Effector memory CD8-positive, alpha-beta T cell (primary cell): ENCODE results near the gene NOTCH1.

Experiments
- ATAC-seq: fragments of 150-1000 bp; cut with Tn5 transposase; replicated peaks from 2 replicates; pipeline ENCODE4 v1.10.0; 2021; ENCODE audit warnings: mild to moderate bottlenecking, moderate library complexity
- DNase-seq, 3 experiments: peaks; one replicate each; pipeline ENCODE4 v3.0.0; 2021
- H3K27ac Mint-ChIP-seq, 2 donors: one replicate each; pipeline ENCODE4 v1.8.0; 2022; ENCODE audit warnings: mild to moderate bottlenecking in 2 of 2, mixed read lengths in 2 of 2, moderate library complexity in 2 of 2
- H3K27me3 Mint-ChIP-seq, 2 donors: one replicate each; pipeline ENCODE4 v1.8.0; 2022; ENCODE audit warnings: mixed read lengths in 2 of 2
- H3K36me3 Mint-ChIP-seq: one replicate; pipeline ENCODE4 v1.8.0; 2022; ENCODE audit warnings: mild to moderate bottlenecking, moderate library complexity, mixed read lengths; ENCODE audit not compliant: insufficient read depth
- H3K4me1 Mint-ChIP-seq, 2 donors: one replicate each; pipeline ENCODE4 v1.8.0; 2022; ENCODE audit warnings: low read depth in 2 of 2, mixed read lengths in 2 of 2
- H3K4me3 Mint-ChIP-seq, 2 donors: one replicate each; pipeline ENCODE4 v1.8.0; 2022; ENCODE audit warnings: mild to moderate bottlenecking in 2 of 2, mixed read lengths in 2 of 2, moderate library complexity in 2 of 2
- H3K9me3 Mint-ChIP-seq, 2 donors: one replicate each; pipeline ENCODE4 v1.8.0; 2022; ENCODE audit warnings: mixed read lengths in 2 of 2

The NOTCH1 gene

DNA sequence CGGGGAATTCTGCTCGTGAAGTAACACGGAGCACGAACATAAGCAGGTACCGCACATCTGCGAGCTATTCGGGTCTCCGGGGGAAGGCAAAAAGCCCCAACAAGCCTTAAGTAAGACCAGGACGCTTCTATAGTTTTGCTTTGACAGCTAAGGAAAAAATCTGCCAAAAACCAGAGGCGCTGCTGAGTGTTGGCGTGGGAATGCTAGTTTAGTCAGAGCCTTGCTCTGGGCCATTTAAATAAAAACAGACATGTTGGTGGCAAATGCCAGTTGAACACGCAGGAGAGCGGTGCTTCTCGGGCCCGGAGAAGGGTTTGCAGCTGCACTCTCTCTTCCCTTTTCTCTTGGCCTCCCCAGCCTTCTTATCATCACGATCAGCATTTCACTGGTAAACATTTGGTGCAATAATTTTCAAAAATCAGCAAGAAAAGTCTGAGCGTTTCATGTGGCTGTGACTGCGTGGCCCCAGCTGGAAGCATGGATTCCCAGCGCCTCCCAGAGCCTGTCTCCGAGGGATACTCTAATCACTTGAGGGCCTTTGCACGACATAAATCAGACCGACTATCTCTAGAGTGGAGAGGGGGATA lies 6.4 kb upstream of the NOTCH1 start:
- Mint-ChIP-seq H3K4me1 (peaks cover 0 to 5% of the 10 kb centered on the region in 2 donors), H3K36me3 (no peaks in the 10 kb centered on the region), H3K4me3 (no peak overlapping the region), H3K27ac (no peak overlapping the region), H3K9me3 (no peaks in the 10 kb centered on the region), H3K27me3 (no peaks in the 10 kb centered on the region)
- no peak for DNase-seq
- no peak for ATAC-seq

DNA sequence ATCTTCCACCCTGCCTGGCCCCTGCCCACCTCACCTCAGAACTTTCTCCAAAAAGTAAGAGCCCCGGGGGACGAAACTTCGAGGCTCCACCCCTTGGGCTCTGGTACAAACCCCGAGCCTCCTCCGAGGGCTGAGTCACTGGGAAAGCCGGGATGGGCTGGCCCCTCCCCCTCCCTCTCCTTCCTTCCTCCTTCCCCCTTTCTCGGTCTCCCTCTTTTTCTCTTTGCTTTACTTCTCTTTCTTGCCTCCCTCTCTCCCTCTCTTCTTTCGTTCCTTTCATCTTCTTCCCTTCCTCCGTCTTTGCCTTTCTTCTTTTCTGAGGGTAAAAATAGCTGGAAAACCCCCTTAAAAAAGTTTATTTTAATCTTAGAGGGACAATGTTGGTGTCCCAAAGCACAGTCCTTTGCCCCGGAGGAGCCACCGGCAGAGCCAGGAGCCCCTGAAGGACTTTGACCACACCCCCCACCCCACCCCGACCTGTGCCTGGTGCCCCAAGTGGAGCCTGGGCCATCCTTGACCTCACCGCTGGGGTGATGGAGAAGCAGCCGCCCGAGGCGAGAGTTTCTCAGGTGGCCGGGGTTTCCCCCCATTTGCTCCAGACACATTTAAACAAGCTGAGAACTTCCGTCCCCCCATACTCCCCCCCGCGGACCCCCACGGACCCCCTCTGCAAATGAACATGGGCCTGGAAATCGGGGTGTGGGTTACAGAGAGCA lies 5.7 kb upstream of the NOTCH1 start:
- H3K4me3 Mint-ChIP-seq: no peak overlapping the region
- no peaks in the 10 kb centered on the region for H3K9me3 Mint-ChIP-seq
- no peak overlapping the region for H3K27ac Mint-ChIP-seq
- ATAC-seq: no peak
- H3K27me3 Mint-ChIP-seq: no peaks in the 10 kb centered on the region
- peaks cover 4 to 10% of the 10 kb centered on the region in 2 donors for H3K4me1 Mint-ChIP-seq
- no peak for DNase-seq
- H3K36me3 Mint-ChIP-seq: no peaks in the 10 kb centered on the region

DNA sequence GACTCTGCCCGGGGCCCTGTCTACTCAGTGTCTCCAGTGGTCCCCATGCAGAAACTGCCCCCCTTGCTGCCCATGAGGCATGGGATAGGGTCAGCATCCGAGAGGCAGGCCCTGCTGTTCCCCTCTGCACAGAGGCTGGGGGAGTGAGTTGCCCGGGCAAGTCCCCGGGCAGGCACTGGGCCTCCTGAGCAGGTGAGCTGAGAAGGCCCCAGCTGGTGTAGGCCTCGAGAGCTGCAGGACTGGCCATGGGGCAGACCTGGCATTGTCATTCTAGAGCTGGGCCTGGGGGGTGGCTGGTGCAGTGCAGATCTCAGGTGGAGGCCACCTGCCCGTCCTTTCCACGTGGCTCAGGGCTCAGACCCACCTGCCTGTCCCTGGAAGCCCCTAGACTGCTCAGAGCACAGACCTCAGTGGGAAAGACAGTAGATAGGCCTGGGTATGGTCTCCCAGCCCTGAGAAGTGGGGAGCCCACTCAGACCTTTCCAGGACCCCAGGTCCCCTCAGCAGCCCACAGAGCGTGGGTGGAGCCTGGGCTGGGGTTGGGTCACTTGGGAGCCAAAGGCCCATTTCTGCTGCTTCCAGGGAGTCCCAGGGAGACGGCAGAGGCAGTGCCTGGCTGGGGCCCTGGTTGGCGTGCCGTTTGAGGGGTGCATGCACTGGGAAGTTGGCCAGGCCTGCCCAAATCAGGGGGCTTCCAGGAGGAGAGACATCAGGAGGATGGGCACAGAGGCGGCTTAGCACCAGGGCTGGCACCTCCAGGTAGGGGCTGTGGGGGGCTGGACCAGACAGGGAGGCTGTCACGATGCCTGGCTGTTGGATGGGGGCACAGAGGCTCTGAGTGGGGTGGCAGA lies 4.8 kb upstream of the NOTCH1 start:
- ATAC-seq: no peak
- Mint-ChIP-seq H3K4me1 (peaks cover 4 to 10% of the 10 kb centered on the region in 2 donors), H3K27me3 (no peaks in the 10 kb centered on the region), H3K9me3 (no peaks in the 10 kb centered on the region), H3K4me3 (no peak overlapping the region), H3K36me3 (no peaks in the 10 kb centered on the region), H3K27ac (no peak overlapping the region)
- no peak for DNase-seq

DNA sequence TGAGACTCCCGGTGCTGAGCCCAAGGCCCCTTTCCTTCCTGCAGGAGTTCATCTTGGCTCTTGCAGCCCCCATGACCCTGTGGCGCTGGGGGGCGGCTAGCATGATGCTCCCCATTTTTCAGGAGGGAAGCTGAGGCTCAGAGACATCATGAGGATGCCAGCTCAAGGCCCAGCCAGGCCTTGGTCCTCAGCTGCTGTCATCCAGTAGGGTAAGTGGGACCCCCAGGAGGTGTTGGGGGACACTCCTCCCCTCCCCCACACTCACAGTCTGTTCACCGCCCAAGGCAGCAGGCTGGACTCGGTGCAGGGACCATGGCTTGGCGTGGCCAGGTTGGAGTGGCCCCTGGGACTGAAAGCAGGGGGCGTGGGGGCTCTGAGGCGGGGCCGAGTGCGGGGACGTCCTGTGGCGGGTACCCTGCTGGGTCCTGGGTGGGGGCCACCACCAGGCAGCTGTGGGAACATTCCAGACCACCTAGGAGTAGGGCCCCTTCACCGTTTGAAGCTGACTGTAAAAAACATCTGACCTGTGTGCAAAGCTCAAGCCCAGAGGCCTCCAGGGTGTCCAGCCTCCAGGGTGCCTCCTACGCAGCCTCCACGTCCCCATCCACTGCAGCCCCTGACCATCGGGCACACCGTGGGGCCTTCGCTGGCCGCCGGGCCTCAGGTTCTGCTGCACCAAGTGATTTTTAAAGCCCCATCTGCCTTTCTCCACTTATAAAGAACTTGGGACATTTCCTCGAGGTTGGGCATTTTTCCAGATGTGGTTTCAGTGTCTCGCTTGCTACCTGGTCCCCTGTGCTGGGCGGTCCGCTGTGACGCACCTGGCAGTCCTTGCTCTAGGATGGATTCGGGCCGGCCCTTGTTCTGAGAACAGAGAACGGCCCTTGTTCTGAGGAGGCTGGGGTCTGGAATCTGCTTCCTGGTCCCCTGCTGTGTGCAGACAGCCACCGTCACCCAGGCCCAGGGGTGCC lies 3.4 kb upstream of the NOTCH1 start:
- no peak overlapping the region for H3K4me3 Mint-ChIP-seq
- no peaks in the 10 kb centered on the region for H3K9me3 Mint-ChIP-seq
- H3K27ac Mint-ChIP-seq: no peak overlapping the region
- DNase-seq (no peak), ATAC-seq (no peak)
- H3K4me1 Mint-ChIP-seq: peaks cover 4 to 12% of the 10 kb centered on the region in 2 donors
- H3K27me3 Mint-ChIP-seq: no peaks in the 10 kb centered on the region
- no peaks in the 10 kb centered on the region for H3K36me3 Mint-ChIP-seq

DNA sequence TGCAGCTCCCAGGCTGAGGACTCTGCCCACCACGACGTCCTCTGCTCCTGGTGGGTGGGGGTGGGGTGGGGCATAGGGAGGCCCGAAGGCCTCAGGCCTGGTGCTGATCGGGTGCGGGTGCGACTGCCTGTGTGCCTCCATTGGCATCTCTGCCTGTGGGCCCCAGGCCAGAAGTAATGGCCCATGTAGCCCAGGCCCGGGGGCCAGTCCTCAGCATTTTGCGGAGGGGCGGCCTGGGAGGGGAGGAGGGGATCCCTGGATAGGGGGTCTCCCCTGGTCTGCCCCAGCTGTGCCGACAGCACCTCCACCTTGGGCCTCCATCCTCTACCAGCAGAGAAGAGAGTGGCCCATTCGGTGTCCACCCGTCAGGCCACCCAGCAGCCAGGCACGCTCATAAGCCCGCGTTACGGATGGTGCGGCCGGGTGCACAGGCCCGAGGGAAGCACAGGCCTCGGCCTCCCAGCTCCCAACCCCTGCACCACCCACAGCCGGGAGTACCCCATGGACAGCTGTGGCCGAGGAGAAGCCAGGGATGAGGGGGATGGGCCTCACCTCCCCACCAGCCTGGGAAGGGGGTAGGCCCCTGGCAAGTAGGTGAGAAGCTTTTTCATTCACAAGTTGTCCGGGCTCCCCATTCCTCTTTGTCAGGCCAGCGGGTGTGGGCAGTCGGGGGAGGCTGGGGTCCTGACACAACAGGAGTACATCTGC lies 1.8 kb upstream of the NOTCH1 start:
- DNase-seq (no peak), ATAC-seq (no peak)
- Mint-ChIP-seq H3K36me3 (peaks cover 7% of the 10 kb centered on the region), H3K27ac (no peak overlapping the region), H3K9me3 (no peaks in the 10 kb centered on the region), H3K27me3 (no peaks in the 10 kb centered on the region), H3K4me1 (peaks cover 4 to 22% of the 10 kb centered on the region in 2 donors), H3K4me3 (peak overlapping the region in 1 of 2 donors; percentile 77)

DNA sequence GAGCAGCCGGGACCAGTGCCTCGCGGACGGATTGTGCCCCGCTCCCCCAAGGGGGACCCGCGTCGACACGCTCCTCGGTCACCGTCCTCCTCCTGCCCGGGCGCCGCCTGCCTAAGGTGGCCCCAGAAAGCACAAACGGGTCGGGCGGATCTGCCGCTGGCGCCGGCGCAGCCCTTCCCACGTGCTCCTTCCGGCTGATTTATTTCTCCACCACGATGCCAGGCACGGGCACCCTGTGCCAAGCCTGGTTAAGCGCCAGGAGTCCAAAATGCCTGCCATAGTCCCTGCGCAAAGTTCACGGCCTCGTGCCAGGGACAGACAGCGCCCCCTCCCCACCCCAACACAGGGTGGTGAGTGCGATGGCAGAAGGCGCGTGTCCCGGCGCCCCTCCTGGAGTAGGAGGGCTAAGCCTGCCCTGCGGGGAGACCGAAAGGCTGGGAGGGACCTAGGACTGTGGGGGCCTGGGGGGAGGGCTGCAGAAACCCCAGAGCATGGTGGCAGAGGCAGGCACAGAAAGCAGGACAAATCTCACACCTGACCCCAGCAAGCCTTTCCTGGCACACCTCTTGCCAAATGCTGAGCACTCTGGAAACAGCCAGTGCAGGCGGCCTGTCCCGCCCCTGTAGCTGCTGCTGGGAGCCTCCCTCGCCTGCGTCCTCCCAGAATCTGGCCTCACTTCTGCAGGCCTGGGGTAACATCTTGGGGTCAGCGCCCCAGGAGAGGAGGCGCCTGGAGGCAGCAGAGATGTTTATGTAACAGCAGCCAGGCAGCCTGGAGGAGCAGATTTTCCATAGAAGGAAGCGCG lies 1.1 kb upstream of the NOTCH1 start:
- ATAC-seq (peak; percentile 31), DNase-seq (peak; percentile 45 to 48 (median 47))
- H3K27ac Mint-ChIP-seq: peak overlapping the region in 1 of 2 donors; percentile 55
- H3K9me3 Mint-ChIP-seq: no peaks in the 10 kb centered on the region
- peaks cover 13% of the 10 kb centered on the region for H3K36me3 Mint-ChIP-seq
- peak overlapping the region; percentile 77 to 82 for H3K4me3 Mint-ChIP-seq
- no peaks in the 10 kb centered on the region for H3K27me3 Mint-ChIP-seq
- peaks cover 4 to 18% of the 10 kb centered on the region in 2 donors for H3K4me1 Mint-ChIP-seq

DNA sequence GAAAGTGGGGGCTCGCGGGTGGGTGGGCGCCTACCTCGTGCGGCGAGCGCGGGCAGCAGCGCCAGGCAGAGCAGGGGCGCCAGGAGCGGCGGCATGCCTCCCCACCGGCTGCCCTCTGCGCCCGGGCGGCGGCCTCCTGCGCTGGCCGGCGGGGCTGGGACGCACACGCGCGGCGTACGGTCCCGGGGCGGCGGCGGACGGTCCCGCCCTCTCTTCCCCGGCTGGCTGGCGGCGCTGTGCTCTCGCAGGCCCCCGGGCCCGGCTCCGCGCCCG lies 220 bp downstream of the NOTCH1 start:
- H3K27ac Mint-ChIP-seq: no peak overlapping the region
- H3K4me1 Mint-ChIP-seq: peaks cover 4 to 22% of the 10 kb centered on the region in 2 donors
- ATAC-seq (no peak), DNase-seq (no peak)
- no peaks in the 10 kb centered on the region for H3K9me3 Mint-ChIP-seq
- H3K4me3 Mint-ChIP-seq: peak overlapping the region in 1 of 2 donors; percentile 77
- H3K27me3 Mint-ChIP-seq: no peaks in the 10 kb centered on the region
- H3K36me3 Mint-ChIP-seq: peaks cover 18% of the 10 kb centered on the region

DNA sequence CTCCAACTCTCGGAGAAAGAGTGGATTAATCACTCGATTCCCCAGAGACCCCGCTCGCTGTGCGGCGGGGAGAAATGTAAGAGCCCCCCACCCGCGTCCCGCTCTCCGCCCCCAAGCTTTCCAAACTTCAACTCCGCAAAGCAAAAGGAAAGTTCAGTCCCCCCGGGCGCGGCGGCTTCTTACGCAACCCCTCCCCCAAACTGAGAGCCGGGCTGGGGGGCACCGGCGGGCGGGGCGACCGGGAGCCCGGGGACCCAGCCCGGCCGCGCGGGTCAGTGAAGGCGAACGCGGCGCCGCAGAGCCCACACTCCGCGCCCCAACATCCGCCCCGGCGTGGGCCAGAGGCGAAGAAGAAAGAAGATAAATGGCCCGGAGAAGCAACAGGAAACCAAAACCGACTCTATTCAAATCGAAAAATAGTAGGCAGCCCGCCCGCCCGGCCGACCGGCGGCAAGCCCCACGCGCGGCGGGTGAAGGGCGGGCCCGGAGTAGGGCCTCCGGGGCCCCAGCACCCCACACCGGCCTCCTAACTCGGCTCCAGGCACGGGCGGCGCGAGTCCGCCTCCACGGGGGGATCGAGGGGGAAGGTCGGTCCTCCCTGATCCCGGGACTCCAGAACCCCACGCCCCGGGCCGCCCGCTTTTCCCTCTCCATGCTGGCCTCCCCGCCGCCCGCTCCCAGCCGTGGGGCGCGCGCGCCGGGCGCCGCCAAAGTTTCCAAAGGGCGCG lies 720 bp downstream of the NOTCH1 start:
- DNase-seq (peak; percentile 42 to 46 (median 45)), ATAC-seq (peak; percentile 36)
- Mint-ChIP-seq H3K9me3 (no peaks in the 10 kb centered on the region), H3K27me3 (no peaks in the 10 kb centered on the region), H3K27ac (peak overlapping the region; percentile 64 to 72), H3K36me3 (peaks cover 22% of the 10 kb centered on the region), H3K4me1 (peaks cover 6 to 27% of the 10 kb centered on the region in 2 donors), H3K4me3 (peak overlapping the region; percentile 82 to 87)

DNA sequence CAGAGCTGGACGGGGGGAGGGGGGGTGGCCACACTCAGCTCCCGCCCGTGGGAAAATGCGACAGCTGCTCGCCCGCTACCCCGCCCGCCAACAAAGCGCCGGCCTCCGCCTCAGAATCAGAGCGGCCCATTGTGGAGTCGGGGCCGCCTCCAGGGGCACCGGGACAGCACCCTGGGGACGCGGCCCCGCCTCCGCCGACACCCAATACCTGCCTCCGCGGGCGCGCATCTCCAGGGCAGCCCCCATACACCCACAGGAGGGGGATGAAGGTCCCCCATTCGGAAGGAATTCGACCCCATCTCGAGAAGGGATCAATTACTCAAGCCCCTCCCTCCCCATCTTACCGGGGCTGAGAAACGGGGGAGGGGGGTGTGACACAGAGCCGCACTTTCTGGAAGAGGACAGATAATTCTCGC lies 1.3 kb downstream of the NOTCH1 start:
- Mint-ChIP-seq H3K4me3 (peak overlapping the region; percentile 82 to 87), H3K27me3 (no peaks in the 10 kb centered on the region), H3K36me3 (peaks cover 26% of the 10 kb centered on the region), H3K4me1 (peaks cover 11 to 32% of the 10 kb centered on the region in 2 donors), H3K27ac (peak overlapping the region; percentile 64 to 72), H3K9me3 (no peaks in the 10 kb centered on the region)
- DNase-seq (peak; percentile 28 to 34 (median 33)), ATAC-seq (peak; percentile 11)

DNA sequence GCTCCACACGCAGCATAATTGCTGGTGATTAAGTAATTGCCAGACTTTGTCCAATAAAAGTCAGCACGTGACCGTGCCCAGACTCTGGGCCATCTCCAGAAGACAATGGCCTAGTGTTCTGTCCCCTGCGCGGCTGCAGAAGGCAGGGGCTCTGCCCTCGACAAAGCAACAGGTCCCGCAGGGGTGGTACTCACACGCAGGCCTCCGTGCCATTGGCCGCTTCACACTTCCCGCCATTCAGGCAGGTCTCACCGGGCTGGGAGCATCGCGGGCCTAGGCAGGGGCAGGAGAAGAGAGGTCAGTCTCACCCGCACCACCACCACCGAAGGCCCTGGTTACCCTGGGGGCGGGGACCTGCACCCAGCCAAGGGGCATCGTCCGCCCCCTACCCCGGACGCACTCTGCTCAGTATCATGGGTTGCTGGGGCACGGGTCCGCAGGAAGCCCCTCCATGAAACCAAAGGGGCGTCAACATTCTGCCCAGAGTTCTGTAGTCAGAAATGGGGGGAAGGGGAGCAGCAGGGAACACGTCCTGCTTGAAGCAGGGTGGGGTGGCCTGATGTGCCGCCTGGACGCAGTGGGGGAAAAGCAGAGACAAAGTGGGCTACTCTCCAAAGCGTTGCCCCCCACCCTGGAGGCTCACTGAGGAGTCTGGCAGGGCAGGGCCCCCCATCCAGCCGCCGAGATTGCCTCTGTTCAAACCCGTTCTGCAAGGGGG lies 1.9 kb downstream of the NOTCH1 start:
- no peak for ATAC-seq
- no peak for DNase-seq
- H3K4me1 Mint-ChIP-seq: peaks cover 17 to 38% of the 10 kb centered on the region in 2 donors
- H3K27me3 Mint-ChIP-seq: no peaks in the 10 kb centered on the region
- H3K27ac Mint-ChIP-seq: peak overlapping the region; percentile 64 to 72
- H3K9me3 Mint-ChIP-seq: no peaks in the 10 kb centered on the region
- H3K4me3 Mint-ChIP-seq: peak overlapping the region; percentile 82 to 87
- H3K36me3 Mint-ChIP-seq: peaks cover 30% of the 10 kb centered on the region

DNA sequence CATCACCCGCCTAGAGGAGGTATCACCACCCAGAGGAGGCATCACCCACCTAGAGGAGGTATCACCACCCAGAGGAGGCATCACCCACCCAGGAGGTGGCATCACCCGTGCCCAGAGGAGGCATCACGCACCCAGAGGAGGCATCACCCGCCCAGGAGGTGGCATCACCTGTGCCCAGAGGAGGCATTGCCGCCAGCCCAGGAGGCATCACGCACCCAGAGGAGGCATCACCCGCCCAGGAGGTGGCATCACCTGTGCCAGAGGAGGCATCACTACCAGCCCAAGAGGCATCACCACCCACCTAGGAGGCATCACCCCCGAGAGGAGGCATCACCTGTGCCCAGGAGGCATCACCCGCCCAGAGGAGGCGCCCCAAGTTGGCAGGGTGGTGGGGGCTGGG lies 2.6 kb downstream of the NOTCH1 start:
- no peaks in the 10 kb centered on the region for H3K27me3 Mint-ChIP-seq
- ATAC-seq (no peak), DNase-seq (no peak)
- H3K4me1 Mint-ChIP-seq: peaks cover 23 to 45% of the 10 kb centered on the region in 2 donors
- H3K4me3 Mint-ChIP-seq: peak overlapping the region; percentile 82 to 87
- H3K36me3 Mint-ChIP-seq: peaks cover 37% of the 10 kb centered on the region
- H3K9me3 Mint-ChIP-seq: no peaks in the 10 kb centered on the region
- H3K27ac Mint-ChIP-seq: peak overlapping the region in 1 of 2 donors; percentile 56
